ENCODE data around the gene NTMT1.

DNA sequence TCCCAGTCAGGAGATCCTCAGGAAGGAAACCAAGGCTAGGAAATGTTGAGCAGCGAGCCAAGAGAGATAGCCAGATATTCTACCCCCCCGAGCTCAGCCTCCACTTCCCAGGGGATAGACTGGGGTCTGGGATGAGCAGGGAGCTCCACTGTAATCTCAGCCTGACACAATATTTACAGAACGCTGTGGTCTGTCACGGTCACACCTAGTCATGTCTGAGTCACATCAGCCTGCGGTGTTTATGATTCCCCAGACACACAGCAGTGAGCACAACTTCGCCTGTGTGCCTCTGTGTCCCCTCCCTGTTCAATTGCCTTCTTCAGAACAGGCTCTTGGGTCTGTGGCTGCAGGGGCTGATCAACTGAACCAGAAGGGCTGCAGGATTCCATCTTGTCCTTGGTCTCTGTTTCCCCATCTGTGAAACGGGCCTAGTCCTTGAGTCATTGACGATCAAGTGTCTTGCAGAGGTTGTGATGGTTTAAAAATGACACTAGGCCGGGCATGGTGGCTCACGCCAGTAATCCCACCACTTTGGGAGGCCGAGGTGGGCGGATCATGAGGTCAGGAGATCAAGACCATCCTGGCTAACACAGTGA, 30.9 kb downstream of the NTMT1 start:
- TF ChIP-seq, protein P1, sequence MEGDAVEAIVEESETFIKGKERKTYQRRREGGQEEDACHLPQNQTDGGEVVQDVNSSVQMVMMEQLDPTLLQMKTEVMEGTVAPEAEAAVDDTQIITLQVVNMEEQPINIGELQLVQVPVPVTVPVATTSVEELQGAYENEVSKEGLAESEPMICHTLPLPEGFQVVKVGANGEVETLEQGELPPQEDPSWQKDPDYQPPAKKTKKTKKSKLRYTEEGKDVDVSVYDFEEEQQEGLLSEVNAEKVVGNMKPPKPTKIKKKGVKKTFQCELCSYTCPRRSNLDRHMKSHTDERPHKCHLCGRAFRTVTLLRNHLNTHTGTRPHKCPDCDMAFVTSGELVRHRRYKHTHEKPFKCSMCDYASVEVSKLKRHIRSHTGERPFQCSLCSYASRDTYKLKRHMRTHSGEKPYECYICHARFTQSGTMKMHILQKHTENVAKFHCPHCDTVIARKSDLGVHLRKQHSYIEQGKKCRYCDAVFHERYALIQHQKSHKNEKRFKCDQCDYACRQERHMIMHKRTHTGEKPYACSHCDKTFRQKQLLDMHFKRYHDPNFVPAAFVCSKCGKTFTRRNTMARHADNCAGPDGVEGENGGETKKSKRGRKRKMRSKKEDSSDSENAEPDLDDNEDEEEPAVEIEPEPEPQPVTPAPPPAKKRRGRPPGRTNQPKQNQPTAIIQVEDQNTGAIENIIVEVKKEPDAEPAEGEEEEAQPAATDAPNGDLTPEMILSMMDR (IDR thresholded peaks at IDR 0.05; ENCODE audit: insufficient read depth, low read depth, low read length), result no peak
- TF ChIP-seq EZH2 (IDR thresholded peaks at IDR 0.05; ENCODE audit: insufficient read depth, low read length), result no peak
